SIG-M5 treated with dmso at 0.1 percent for 504 hours (cell line): ENCODE data around the gene PAFAH1B1.

ENCODE experiments used
- DNase-seq: peaks from one replicate; lab custom pipeline; 2025; ENCODE audit not compliant: unreplicated experiment; lab: John Stamatoyannopoulos, UW

The PAFAH1B1 gene

GRCh38 chr17:2712300-2713043 is 119.0 kb downstream of the PAFAH1B1 start:
- no peak for DNase-seq

GRCh38 chr17:2713881-2714280 is 120.4 kb downstream of the PAFAH1B1 start:
- no peak for DNase-seq

- DNase-seq, result no peak
Observed at GRCh38 chr17:2716649-2717048, 123.2 kb downstream of the PAFAH1B1 start.

- DNase-seq, result no peak
Observed at GRCh38 chr17:2718150-2718938, 124.9 kb downstream of the PAFAH1B1 start.

GRCh38 chr17:2719861-2720260 is 126.4 kb downstream of the PAFAH1B1 start:
- no peak for DNase-seq

- no peak for DNase-seq
Observed at GRCh38 chr17:2721603-2722002, 128.1 kb downstream of the PAFAH1B1 start.

GRCh38 chr17:2722611-2723010 is 129.2 kb downstream of the PAFAH1B1 start:
- no peak for DNase-seq

- DNase-seq, result no peak
Observed at GRCh38 chr17:2723505-2723996, 130.1 kb downstream of the PAFAH1B1 start.

- no peak for DNase-seq
Observed at GRCh38 chr17:2723997-2724783, 130.7 kb downstream of the PAFAH1B1 start.

- no peak for DNase-seq
Observed at GRCh38 chr17:2724784-2725164, 131.3 kb downstream of the PAFAH1B1 start.

- DNase-seq, result no peak
Observed at GRCh38 chr17:2730764-2731353, 137.4 kb downstream of the PAFAH1B1 start.

GRCh38 chr17:2731807-2732206 is 138.4 kb downstream of the PAFAH1B1 start:
- DNase-seq, result no peak

GRCh38 chr17:2734939-2735338 is 141.5 kb downstream of the PAFAH1B1 start:
- no peak for DNase-seq
